ENCODE measurements around the gene PWWP2B.

GRCh38 chr10:132385721-132386418 lies 11.1 kb upstream of the PWWP2B start:
- TF ChIP-seq CTCF (IDR thresholded peaks at IDR 0.05) (no peak), POLR2A (IDR thresholded peaks at IDR 0.05) (no peak), POLR2AphosphoS5 (IDR thresholded peaks at IDR 0.05) (no peak), EP300 (IDR thresholded peaks at IDR 0.05) (no peak)

Data from sigmoid colon (tissue), 4 donors.